SIG-M5 (cell line): Measurements from ENCODE around the gene OXSR1.
"Not testable (repeated sequence)": the region's sequence is repeated elsewhere in the genome, so short reads cannot be mapped to it uniquely, and the experiment has no call there.

Experiments used
- DNase-seq: peaks from one replicate; lab custom pipeline; 2025; lab: John Stamatoyannopoulos, UW

Gene OXSR1

DNA sequence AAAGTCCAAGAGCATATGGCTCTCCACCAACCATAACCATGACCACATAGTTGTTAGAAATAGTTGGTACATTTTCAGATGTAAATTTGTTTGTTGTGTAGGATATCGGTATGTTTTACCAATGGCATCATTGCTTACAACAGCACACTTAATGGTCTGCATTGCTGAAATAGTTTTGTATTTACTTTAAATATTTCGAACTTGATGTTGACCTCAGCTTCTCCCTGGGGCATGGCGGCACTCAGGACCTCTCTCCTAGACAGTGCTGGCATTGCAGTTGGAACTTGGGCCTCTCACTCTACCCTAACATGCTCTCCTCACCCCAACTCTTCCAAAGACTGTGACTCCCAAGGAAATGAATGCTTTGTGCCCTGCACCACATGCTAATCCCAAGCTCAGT, 105.3 kb downstream of the OXSR1 start:
- no peak for DNase-seq

DNA sequence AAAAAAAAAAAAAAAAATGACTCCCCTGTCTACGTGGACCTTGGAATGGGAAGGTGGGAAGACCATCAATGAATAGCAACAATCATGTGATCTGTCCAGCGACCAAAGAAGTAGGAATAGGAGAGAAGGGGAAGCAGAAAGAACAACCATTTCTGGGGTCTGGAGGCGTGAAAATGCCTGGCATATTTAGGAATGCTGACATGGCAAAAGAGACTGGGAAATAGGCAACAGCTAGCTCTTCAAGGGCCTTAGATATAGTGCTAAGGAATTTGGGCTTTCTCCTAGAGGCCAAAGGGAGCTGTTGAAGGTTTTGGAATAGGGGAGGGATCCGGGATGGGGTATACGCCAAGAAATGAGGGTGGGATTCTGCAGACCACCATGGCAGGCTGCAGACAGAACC, 106.2 kb downstream of the OXSR1 start:
- DNase-seq: no peak

DNA sequence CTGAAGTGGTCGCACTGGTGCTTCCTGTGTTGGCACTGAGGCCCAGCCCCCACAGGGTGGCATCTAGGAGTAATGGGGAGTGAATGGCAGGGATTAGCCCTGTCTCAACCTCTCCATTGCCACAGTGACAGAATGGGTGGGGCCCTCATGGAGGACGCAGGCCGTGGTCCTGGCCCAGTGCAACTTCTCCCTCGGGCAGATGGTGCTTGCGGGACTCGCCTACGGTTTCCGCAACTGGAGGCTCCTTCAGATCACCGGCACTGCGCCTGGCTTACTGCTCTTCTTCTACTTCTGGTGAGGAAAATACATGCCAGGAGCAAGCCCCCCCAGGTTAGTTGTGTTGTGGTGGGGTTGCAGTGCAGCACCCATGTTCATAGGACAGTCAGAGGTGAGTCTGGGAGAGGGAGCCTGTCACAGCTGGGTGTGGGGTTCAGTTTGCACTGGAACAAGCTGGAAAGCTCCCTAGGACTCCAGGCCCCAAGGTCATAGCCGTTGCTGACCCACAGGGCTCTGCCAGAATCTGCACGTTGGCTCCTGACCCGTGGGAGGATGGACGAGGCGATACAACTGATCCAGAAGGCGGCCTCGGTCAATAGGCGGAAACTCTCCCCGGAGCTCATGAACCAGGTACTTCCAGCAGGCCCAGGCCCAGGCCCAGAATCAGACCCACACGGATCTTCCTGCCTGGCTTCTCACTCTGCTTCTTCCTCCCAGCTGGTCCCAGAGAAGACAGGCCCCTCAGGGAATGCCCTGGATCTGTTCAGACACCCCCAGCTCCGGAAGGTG, 109.7 kb downstream of the OXSR1 start:
- DNase-seq: no peak

DNA sequence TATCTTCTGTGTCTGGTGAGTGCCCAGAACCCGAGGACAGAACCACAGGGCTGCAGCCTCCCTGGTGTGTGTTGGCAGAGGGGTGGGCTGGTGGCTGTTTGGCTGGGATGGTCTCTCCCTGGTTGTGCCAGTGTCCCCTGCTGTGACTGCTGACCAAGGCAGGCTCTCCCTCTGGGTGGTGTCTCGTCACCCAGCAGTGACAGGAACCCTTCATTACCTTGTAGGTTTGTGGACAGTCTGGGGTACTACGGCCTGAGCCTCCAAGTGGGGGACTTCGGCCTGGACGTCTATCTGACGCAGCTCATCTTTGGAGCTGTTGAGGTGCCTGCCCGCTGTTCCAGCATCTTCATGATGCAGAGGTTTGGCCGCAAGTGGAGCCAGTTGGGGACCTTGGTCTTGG, 110.3 kb downstream of the OXSR1 start:
- no peak for DNase-seq

DNA sequence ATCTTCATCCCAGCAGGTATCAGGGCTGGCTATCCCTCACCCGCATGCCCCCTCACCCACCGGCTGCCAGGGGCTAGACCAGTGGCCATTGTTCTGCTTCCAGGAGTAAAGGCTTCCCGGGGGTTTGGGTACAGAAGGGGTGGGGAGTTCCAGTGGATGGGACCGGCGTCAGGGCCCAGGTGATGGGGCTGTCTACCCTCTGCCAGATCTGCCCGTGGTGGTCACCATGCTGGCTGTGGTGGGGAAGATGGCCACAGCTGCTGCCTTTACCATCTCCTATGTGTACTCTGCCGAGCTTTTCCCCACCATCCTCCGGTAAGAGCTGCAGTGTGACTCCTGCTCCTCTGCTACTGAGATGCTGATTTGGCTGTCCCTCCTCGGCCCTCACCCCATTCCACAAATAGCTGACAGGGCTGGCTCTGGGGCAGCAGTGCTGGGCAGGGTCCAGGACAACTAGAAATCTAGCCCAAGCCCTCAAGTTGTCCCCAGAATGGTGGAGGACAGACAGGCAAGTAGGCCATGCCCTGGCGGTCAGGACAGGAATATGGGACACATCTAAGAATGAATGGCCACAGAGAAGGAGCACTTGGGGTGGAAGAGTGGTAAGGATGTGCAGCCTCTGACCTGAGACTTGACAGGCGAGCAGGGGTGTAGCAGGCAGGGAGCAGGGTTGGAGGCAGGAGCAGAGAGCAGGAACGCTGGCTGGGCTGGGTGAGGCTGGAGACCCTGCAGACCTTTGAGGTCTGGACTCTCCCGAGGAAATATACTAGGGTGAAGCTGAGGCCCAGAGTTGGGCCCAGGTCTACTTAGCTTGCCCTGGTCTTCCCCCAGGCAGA, 111.0 kb downstream of the OXSR1 start:
- no peak for DNase-seq

DNA sequence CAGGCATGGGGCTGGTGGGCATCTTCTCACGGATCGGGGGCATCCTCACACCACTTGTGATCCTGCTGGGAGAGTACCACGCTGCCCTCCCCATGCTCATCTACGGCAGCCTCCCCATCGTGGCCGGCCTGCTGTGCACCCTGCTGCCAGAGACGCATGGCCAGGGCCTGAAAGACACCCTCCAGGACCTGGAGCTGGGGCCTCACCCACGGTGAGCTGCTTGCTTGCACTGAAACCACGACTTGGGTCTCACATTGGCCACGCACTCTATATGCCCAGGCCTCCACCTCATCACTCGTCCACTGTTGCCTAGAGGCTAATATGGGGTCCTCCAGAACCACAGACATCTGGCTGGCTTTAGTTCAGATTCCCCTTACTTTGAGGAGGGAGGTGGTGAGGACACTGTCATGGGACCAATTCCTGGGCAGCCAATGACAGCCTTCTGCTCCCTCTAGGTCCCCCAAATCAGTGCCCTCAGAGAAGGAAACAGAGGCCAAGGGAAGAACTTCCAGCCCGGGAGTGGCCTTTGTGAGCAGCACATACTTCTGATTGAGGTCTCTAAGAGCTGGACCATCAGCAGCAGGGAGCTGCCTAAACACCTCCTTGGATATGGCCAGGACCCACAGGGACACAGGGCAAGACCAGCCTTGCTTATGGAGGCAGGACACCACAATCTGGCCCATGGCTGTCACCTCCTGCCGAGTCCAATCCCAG, 111.7 kb downstream of the OXSR1 start:
- no peak for DNase-seq

DNA sequence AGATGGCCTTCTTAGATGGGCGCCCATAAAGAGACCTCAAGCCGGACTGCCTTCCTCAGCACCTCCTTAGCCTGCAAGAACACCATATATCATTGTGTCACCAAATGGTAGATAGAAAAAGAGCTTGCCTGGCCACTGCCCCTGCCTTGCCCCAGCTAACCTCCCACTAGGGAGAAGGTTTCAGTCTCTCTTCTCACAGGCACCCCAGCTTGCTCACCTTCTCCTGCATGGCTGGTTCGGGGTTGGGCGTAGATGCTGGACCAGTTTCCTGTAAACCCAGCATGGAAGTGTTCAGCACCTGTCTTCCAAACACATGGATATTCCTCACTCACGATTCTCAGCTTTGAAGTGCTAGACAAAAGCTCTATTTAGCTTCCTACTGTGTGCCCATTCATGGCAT, 113.5 kb downstream of the OXSR1 start:
- DNase-seq: no peak

DNA sequence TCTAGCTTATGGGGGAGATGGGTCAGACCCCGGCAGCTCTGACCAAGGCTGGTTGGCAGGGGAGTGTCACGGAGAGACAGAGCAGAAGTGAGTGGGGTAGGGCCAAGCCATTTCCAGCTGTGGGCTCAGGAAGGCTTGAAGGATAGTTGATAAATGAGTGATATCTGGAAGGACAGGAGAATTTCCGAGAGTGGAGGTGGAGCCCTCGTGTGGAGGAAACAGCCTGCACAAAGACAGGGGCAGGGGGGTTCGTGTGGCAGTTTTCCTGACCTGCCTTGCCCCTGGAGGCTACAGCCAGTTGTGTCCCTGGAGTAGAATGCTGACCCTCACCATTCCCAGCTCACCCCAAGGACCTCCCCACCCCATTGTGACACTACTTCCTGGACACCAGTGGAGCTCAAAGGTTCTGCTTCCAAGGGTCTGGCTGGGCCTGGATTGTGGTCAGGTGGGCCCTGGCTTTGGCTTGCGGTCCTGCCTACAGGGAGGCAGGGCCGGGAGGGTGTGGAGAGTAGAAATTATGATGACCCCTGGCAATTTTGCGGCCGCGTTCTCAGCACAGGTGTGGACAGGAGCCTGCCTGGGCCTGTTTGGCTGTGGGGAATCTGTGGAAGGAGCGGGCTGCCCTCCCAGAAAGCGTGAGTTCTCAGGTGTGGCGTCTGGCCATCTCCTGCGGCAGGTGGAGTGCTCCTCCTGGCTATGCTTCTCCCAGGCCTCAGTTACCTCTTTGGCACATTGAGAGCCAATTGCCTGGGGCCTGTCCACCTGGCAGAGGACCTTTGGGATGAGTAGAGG, 116.8 kb downstream of the OXSR1 start, which contains the start of gene SLC22A14:
TSS of gene SLC22A14 (plus strand) at position 400 of the 792 bp plus-strand sequence. CDS start 23,733 bp downstream, outside the sequence.
- DNase-seq: no peak

DNA sequence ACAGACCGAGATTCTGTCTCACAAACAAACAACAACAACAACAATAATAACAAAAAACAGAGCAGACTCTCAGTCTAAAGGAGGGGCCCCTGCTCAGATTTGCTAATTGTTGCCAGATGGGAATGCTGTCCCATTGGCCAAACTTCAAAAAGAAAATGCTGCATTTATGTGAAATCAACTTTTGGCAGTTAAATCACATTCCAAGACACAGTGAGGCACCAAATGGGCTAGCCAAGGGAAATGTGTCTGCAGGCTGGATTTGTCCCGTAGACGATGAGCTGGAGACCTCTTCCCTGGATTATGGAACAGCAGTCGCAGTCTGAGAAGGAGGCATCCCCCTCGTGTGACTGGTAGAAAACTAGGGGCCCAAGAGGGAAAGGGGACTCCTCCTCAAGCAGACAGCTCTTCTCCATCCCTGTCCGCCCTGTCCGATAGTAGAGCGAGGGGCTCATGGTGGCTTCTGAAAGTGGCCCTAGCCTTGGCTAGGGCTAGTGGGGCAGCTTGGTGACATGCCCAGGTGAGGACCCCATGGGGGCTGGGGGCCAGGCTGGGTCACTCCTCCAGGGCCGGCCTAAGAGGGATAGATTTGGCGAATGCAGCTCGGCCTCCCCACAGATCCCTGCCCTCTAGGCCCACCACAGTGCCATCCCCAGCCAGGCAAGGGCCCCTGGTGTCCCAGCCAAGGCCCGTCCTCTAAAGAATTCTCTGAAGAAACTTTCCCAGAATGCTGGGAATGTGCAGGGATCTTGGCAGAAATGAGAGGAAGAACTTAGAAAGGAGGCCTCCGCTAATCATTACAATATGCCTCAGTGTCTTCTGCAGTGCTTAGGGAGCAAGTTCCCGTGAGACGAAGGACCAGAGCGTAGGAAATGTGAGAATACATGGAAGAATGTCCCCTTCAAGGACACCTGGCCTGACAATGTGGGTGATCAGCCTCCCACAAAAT, 118.7 kb downstream of the OXSR1 start:
- DNase-seq: no peak

DNA sequence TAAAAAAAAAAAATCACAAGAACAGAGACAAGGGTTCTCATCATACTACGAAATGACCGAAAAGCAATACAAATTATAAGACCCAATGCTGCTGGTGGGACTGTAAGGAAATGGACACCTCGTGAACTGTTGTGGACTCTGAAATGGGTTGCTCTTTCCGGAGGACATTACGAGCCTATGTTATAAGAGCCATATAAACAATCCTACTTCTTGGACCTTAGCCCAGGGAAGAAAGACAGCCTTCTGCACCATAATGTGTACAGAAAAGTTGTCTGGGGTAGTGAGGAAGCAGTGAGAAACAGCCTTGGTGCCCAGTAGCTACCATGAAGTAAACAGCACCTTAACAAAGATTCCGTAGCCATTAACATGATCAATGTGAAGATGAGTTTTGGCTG, 119.4 kb downstream of the OXSR1 start:
- no peak for DNase-seq

DNA sequence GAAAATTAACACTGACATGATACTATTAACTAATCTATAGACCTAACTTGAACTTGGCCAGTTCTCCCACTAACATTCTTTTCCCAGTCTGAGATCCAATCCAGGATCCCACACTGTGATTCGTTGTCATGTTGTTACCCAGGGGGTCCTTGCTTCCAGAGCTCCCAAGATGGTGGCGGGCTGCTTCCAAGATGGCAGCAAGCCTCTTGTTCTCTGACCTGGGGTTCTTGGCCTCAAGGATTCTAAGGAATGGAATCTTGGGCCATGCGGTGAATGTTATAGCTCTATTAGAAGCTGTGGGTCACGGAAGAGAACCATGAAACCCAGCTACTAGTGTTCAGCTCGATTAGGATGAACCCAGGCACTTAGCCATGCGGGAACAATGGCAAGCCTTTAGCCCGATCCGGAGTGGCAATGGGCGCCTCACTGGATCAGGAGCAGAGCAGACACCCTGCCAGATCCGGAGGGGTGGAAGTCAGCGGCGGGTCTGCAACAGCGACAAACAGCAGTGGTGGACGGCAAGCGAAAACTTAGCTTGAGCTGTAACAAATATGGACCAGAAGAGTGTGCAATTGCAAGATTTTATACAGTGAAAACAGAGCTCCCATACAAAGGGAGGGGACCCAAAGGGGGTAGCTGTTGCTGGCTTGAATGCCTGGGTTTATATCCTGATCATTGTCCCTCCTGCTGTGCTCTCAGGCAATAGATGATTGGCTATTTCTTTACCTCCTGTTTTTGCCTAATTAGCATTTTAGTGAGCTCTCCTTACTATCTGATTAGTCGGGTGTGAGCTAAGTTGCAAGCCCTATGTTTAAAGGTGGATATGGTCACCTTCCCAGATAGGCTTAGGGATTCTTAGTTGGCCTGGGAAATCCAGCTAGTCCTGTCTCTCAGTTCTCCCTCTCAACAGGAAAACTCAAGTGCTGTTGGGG, 124.2 kb downstream of the OXSR1 start:
- not testable (repeated sequence) for DNase-seq

DNA sequence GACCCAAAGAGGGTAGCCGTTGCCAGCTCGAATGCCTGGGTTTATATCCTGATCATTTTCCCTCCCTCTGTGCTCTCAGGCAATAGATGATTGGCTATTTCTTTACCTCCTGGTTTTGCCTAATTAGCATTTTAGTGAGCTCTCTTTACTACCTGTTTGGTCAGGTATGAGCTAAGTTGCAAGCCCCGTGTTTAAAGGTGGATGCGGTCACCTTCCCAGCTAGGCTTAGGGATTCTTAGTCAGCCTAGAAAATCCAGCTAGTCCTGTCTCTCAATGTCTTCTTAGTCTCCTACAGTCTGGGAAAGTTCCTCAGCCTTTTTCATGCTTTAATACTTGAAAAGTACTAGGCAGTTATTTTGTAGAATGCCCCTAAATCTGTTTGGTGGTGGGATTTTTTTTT, 131.7 kb downstream of the OXSR1 start:
- not testable (repeated sequence) for DNase-seq

DNA sequence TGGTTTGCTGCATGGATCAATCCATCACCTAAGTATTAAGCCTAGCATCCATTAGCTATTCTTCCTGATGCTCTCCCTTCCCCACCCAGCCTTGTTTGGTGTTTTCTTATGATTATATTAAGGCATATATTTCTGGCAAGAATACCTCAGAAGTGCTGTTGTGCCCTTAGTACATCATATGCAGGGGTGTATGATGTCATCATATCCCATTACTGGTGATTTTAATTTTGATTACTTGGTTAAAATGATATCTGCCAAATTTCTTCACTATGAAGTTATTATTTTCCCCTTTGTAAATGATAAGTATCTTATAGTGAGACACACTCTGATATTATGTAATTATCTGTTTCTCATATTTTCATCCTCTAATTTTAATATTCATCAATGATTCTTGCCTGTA, 132.2 kb downstream of the OXSR1 start:
- DNase-seq: no peak

DNA sequence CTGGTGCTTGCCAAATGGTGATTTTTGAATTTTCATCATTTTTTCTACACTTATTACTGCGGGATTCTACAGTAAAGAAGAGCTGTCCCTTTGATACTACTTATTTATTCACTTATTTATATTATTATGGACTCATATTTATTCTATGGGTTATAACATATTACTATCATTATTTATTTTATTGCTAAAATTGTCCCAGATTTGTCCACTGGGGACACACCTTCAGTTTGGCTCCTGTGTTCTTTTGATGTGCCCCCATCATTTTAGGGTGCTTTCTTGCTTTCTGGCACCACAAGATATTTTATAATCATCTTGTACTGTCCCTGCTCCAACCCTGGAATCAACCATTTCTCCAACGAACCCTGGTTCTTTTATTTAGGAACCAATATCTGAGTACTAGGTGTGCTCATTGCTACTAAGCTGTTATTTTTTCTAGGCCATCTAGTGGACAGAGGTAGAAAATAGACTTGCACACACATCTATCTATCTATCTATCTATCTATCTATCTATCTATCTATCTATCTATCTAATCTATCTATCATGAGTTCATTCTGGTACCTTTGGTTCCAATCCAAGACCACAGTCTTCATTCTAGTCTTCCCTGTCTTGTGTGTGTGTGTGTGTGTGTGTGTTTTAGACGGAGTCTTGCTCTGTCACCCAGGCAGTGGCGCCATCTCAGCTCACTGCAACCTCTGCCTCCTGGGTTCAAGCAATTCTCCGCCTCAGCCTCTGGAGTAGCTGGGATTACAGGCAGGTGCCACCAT, 132.8 kb downstream of the OXSR1 start:
- DNase-seq: no peak
